ENCODE measurements around the gene KCTD3. TPM values are rescaled to one million over a fixed set of nuclear protein-coding genes. Genes with fewer than 3 reads are reported as not detected.

KCTD3 gene
- total RNA-seq, 2 experiments from 2014 or later, result 1.5 TPM

DNA sequence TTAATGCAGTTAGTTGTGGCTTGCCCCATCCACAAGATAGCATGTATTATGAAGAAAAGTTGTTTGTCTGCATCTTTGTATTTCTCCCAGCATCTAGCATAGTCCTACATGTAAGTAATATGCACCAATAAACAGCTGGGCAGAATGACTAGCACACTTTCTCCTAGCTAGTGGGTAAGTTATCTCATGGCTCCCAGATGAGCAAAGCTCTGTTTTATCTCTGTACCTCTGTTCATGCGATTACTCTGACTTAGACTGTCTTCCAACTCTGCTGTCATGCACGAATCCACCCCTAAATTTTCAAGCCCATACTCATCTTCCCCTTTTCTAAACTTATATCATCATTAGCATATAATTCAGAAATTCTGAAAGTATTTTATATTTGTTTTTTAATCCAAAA lies 37.5 kb upstream of the KCTD3 start:
- Mint-ChIP-seq H3K36me3 (ENCODE audit: low read depth) (no peaks in the 10 kb centered on the region), H3K4me3 (no peak overlapping the region), H3K9me3 (no peaks in the 10 kb centered on the region), H3K4me1 (ENCODE audit: low read depth) (no peaks in the 10 kb centered on the region), H3K27ac (no peak overlapping the region), H3K27me3 (peaks cover 3% of the 10 kb centered on the region)
- ATAC-seq (no peak), DNase-seq (no peak)
- POLR2A ChIA-PET, result no interaction called here
- TF ChIP-seq CTCF (IDR thresholded peaks at IDR 0.05), result no peak
- intact Hi-C loops (cut with micrococcal nuclease), result loop anchor here (5.0 kb wide), 1 partner anchor 897 kb away; no protein-coding TSS in a partner anchor
- CTCF ChIA-PET, result no interaction called here

GRCh38 chr1:215530401-215530984 lies 36.6 kb upstream of the KCTD3 start:
- ChIA-PET POLR2A (no interaction called here), CTCF (no interaction called here)
- DNase-seq (no peak), ATAC-seq (no peak)
- H3K9me3 Mint-ChIP-seq, result no peaks in the 10 kb centered on the region
- H3K27me3 Mint-ChIP-seq, result peaks cover 3% of the 10 kb centered on the region
- TF ChIP-seq CTCF (IDR thresholded peaks at IDR 0.05), result no peak
- intact Hi-C loops (cut with micrococcal nuclease), result no loop called here
- no peak overlapping the region for H3K27ac Mint-ChIP-seq
- no peak overlapping the region for H3K4me3 Mint-ChIP-seq
- no peaks in the 10 kb centered on the region for H3K4me1 Mint-ChIP-seq (ENCODE audit: low read depth)
- H3K36me3 Mint-ChIP-seq (ENCODE audit: low read depth), result no peaks in the 10 kb centered on the region

- peaks cover 4% of the 10 kb centered on the region for H3K27me3 Mint-ChIP-seq
- ATAC-seq (no peak), DNase-seq (no peak)
- TF ChIP-seq CTCF (IDR thresholded peaks at IDR 0.05), result no peak
- POLR2A ChIA-PET, result no interaction called here
- H3K4me1 Mint-ChIP-seq (ENCODE audit: low read depth), result no peaks in the 10 kb centered on the region
- H3K4me3 Mint-ChIP-seq, result no peak overlapping the region
- H3K36me3 Mint-ChIP-seq (ENCODE audit: low read depth), result no peaks in the 10 kb centered on the region
- CTCF ChIA-PET, result interaction anchor here (0.6 to 1.4 kb wide), 3 partner anchors 15 to 910 kb away, joined by 3 to 4 read pairs (median 3); no protein-coding TSS in a partner anchor
- intact Hi-C loops (cut with micrococcal nuclease), result no loop called here
- no peak overlapping the region for H3K27ac Mint-ChIP-seq
- no peaks in the 10 kb centered on the region for H3K9me3 Mint-ChIP-seq
Observed at GRCh38 chr1:215539803-215540570, 27.1 kb upstream of the KCTD3 start.

- intact Hi-C loops (cut with micrococcal nuclease), result no loop called here
- CTCF ChIA-PET, result interaction anchor here (1.5 kb wide), 1 partner anchor 15 kb away, joined by 4 read pairs; no protein-coding TSS in a partner anchor
- no peaks in the 10 kb centered on the region for H3K4me1 Mint-ChIP-seq (ENCODE audit: low read depth)
- H3K9me3 Mint-ChIP-seq, result no peaks in the 10 kb centered on the region
- no peak for ATAC-seq
- no peak overlapping the region for H3K4me3 Mint-ChIP-seq
- no peak for TF ChIP-seq CTCF (IDR thresholded peaks at IDR 0.05)
- POLR2A ChIA-PET, result no interaction called here
- H3K27me3 Mint-ChIP-seq, result peaks cover 5% of the 10 kb centered on the region
- no peak for DNase-seq
- H3K27ac Mint-ChIP-seq, result no peak overlapping the region
- H3K36me3 Mint-ChIP-seq (ENCODE audit: low read depth), result no peaks in the 10 kb centered on the region
Observed at GRCh38 chr1:215542301-215542700, 24.8 kb upstream of the KCTD3 start.

- TF ChIP-seq CTCF (IDR thresholded peaks at IDR 0.05), result no peak
- no peaks in the 10 kb centered on the region for H3K36me3 Mint-ChIP-seq (ENCODE audit: low read depth)
- POLR2A ChIA-PET, result no interaction called here
- no peaks in the 10 kb centered on the region for H3K9me3 Mint-ChIP-seq
- peaks cover 5% of the 10 kb centered on the region for H3K27me3 Mint-ChIP-seq
- no peak overlapping the region for H3K4me3 Mint-ChIP-seq
- intact Hi-C loops (cut with micrococcal nuclease), result no loop called here
- no peak overlapping the region for H3K27ac Mint-ChIP-seq
- DNase-seq (no peak), ATAC-seq (peak; percentile 34)
- CTCF ChIA-PET, result interaction anchor here (1.5 kb wide), 1 partner anchor 16 kb away, joined by 4 read pairs; no protein-coding TSS in a partner anchor
- H3K4me1 Mint-ChIP-seq (ENCODE audit: low read depth), result no peaks in the 10 kb centered on the region
Observed at GRCh38 chr1:215543191-215543606, 23.9 kb upstream of the KCTD3 start.

Measured in activated CD8-positive, alpha-beta T cell treated with anti-CD3 and anti-CD28 coated beads for 36 hours (primary cell).